Esophagus mucosa (tissue), 1 donor: ENCODE data around the gene HMCES. TPM values are rescaled to one million over a fixed set of nuclear protein-coding genes. Genes with fewer than 3 reads are reported as not detected.
"Not testable (repeated sequence)": the region's sequence is repeated elsewhere in the genome, so short reads cannot be mapped to it uniquely, and the experiment has no call there.

Experiments
- ATAC-seq: fragments of 200-7000 bp; cut with Tn5 transposase; one replicate; pipeline ENCODE4 v1.9.1; 2020
- total RNA-seq: library from RNA; stranded (reverse); gene quantifications from one replicate; pipeline ENCODE4 v1.2.4, GENCODE V29; 2023
- donor health status: DM: yes; HTN: yes; CAD: no.

Gene HMCES
- total RNA-seq, 1 donor from 2014 or later, result 37.2 TPM

DNA sequence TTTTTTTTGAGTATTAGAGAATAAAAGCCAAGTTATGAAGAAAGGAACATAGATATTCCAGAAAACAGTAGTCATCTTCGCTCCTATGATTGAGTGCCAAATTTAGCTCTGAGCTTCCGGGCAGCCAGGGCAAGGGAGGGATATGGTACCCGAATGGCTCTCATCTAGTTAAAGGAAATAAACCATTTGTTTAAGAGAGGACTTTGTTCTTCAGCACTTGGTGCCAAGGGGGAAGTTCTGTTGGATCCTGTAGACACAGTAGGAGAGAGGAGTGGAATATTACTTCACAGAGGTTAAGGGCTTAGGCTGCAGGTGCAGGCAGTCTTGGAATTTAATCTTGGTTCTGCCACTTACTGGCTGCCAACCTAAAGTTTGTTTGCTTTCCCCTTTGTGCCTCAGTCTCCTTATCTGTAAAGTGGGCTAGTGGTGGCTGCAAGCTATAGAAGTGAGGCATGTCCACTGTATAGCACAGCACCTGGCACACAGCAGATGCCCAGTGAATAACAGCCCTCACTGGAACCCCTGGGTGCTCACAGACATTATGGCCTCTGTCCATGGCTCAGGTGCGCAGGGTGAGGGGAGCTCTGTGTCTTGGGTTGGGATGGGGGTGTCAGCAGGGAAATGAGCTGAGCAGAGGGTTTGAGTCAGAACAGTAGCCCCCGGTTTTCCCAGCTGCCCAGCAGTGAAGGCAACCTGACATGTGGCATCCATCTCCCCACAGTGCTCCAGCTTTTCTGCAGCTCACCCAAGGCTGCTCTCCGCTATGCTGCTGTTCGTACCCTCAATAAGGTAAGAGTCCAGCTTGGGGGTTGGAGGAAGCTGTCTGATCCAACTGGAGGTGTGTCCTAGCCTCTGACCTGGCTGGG lies 18.8 kb upstream of the HMCES start:
- ATAC-seq, result no peak

DNA sequence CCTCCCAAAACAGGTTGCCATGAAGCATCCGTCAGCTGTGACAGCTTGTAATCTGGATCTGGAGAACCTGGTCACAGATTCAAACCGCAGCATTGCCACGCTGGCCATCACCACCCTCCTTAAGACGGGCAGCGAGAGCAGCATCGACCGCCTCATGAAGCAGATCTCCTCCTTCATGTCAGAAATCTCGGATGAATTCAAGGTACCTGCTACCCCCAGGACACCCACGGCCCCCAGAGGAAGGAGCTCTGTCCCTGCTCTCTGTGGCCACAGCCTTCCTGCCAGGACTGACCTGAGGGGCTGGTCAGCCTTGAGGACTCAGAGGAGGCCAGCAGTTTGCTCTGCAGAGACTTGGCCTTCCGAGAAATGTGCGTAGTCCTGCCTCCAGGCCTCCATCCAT lies 18.1 kb upstream of the HMCES start:
- no peak for ATAC-seq

DNA sequence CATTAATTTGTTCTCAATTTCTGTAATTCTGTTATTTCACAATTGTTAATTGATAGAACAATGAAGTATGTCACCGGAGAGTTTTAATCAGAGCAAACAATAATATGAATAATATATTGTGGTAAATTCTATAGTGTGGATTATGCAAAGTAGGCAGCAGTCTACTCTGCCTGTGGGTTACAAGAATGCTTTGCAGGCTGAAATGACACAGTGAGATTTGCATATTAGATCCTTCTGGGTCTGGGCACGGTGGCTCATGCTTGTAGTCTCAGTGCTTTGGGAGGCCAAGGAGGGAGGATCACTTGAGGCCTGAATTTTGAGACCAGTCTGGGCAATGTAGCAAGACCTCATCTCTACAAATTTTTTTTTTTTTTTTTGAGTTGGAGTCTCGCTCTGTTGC lies 16.8 kb upstream of the HMCES start:
- no peak for ATAC-seq

DNA sequence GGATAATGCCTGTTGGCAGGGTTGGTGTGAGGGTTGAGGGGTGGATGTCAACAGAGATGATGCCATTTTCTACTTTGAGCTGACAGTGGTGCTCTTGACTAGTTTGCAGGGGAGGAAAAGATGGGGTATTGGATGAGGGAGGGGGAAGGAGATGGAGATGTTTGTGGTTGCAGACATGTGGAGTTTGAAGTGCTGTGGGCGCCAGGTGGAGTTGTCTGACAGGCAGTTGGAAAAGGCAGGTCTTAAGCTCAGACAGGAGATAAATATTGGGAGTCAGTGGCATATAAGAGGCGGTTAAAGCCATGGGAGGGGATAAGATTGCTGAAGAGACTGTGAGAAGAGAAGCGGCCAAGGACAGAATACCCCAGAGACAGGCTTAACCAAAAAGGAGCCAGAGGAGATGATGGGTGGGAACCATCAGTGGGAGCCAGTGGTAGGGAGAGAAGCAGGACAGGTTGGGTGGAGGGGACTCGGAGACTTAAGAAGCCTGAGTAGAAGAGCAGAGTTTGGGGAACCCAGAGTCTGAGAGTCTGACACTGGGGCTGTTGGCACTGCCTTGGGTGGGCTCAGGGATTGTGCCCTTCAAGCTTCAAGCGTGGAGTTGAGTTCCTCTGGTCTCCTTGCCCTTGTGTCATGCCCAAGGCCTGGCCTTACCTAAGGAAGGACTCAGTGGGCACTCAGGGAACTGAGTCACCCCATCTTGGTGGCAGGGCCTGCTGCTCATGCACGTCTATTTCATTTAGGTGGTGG lies 15.3 kb upstream of the HMCES start:
- ATAC-seq, result no peak

DNA sequence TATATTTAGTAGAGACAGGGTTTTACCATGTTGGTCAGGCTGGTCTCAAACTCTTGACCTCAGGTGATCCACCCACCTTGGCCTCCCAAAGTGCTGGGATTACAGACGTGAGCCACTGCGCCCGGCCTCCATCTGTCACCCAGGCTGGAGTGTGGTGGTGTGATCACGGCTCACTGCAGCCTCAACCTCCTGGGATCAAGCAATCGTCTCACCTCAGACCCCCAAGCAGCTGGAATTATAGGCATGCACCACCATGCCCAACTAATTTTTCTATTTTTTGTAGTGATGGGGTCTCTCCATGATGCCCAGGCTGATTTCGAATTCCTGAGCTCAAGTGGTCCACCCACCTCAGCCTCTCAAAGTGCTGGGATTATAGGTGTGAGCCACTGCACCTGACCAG lies 13.7 kb upstream of the HMCES start:
- ATAC-seq, result not testable (repeated sequence)

DNA sequence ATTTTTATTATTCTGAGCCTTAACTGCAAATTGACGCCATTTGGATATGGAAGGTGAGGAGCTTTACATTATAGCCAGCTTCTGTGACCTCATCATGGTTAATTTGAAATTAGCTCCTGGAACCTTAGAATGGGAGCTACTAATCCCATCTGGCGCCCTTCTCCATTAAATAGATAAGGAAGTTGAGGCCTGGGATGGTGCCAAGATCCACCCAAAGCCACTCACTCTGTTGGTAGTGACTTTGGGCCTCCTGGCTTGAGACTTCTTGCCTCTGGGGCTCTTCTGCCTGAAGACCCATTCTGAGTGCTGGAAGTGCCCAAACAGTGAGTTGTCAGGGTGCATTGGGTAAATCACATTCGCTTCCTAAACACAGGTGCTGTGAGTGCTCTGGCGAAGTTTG lies 12.0 kb upstream of the HMCES start:
- no peak for ATAC-seq

DNA sequence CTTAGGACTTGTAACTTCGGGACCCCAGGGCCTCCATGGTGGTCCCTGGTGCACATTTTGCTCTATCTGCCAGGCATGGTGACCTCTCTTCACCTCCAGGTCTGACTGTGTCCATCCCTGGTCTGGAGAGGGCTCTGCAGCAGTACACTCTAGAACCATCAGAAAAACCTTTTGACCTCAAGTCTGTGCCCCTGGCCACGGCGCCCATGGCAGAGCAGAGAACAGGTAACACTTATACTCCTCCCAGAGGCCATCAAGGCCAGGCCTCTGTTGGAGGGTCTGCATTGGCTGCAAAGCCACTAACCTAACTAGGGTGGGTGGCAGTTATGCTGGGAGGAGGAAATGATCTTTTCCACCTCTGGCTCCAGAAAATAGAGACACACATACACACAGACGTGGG lies 10.3 kb upstream of the HMCES start:
- ATAC-seq, result no peak

DNA sequence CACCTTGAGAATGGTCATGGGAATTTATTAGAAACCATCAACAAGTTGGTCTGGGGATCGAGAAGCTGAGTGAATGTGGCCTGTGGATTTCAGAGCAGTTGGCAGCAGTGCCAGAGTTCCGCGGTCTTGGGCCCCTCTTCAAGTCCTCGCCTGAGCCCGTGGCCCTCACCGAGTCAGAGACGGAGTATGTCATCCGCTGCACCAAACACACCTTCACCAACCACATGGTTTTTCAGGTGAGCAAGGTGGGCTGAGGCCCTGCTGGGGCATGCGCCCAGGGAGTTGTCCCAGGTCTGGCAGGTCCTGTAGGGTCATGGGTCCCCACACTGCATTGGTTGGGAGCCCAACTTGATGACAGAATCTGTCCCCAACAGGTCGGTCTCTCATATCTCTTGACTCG lies 7.0 kb upstream of the HMCES start:
- no peak for ATAC-seq

DNA sequence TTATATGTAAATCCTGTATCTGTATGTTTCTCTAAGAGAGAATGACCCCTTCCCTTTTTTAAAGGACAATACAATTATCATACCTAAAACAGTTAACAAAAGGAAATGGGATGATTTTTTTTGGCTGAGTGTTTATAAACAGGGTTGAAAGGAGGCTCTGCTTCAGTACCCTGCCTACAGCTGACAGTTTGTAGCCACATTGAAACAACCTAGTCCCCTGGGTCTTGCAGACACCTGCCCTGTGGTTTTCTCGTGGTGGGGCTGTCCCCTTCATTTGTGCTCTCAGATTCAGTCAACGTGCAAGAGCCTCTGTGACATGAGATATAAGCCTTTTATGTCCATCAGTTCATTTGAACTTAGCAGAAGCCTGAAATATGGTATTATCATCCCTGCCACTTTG lies 2.3 kb upstream of the HMCES start:
- no peak for ATAC-seq

DNA sequence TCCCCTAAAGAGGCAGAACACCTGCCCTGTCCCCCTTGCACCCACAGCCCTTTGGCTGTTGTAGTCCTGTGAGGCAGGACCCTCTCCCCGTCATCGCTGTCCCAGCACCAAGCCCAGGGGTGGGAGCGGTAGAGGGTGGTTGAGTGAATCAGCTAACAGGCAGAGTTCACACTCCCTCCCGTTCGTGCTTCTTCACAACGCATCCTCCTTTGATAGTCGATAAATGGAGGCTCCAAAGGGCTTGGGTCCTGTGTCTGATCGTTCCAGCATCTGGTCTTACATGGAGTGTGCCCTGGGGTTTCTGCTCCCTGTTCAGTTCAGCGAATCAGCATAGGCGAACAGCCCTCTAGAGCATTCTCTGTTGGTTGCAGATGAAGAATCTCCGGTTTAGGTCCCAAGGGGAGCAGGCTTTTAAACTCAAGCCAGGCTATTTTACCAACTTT lies 820 bp upstream of the HMCES start:
- ATAC-seq, result no peak

DNA sequence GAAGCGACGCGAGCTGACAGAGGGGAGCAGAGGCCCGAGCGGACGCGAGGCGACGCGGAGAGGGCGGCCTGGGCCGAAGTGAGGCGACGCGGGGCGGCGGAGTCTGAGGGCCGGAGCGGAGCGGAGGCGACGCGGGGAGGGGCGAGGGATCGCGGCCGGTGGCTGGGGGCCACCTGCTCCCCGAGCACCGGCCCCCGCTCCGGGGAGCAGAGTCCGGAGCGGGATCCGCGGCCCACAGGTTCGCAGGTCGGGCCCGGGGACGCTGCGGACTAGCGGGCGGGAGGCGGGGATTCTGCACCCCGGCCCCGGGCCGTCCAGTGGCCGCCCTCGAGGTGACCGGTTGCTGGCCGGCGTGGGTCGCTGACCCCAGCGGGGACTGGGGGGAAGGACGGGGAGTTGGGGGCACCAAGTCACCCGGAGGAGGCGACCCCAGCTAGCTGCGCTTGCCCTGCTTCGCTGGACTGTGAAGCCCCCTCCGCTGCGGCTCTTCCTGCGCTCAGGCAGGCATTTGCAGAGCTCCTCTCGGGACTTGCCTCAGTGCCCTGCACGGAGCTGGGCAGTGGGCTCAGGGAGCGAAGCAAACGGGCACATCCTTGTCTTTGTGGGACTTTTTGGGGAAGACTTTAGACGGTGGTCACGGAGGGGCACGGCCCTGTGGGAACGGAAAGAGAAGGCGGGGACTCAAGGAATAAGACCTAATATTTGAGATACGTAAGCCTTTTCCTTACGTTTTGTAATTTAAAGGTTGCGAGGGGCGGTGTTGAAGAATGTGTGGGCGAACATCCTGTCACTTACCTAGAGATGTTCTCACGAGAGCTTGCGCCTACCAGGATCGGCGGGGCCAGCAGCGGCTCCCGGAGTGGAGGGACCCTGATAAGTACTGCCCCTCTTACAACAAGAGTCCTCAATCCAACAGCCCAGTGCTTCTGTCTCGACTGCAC lies 566 bp downstream of the HMCES start:
- peak; percentile 38 for ATAC-seq

DNA sequence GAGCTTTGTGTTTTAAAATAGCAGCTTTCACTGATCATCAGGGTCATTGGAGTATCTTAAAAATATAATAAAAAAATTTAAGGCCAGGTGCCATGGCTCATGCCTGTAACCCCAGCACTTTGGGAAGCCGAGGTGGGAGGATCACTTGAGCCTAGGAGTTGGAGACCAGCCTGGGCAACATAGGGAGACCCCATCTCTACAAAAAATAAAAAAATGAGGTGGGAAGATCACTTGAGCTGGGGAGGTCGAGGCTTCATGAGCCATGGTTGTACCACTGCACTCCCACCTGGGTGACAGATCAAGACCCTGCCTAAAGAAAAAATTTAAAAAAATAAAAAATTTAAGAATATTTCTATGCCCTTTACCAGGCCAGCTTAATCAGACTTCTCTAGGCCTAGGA lies 1.5 kb downstream of the HMCES start:
- no peak for ATAC-seq

DNA sequence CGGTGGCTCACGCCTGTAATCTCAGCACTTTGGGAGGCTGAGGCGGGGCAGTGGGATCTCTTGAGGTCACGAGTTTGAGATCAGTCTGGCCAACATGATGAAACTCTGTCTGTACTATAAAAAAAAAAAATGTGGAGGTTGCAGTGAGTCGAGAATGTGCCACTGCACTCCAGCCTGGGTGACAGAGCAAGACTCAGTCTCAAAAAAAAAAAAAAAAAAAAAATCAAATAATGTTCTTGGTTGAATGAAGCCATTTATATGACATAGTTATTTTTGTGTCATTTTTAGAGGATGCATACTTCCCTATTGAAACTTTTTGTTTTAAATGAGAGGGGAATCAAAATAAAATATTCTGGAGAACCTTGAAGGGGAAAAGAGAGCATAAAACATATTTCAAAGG lies 3.1 kb downstream of the HMCES start:
- ATAC-seq, result no peak

DNA sequence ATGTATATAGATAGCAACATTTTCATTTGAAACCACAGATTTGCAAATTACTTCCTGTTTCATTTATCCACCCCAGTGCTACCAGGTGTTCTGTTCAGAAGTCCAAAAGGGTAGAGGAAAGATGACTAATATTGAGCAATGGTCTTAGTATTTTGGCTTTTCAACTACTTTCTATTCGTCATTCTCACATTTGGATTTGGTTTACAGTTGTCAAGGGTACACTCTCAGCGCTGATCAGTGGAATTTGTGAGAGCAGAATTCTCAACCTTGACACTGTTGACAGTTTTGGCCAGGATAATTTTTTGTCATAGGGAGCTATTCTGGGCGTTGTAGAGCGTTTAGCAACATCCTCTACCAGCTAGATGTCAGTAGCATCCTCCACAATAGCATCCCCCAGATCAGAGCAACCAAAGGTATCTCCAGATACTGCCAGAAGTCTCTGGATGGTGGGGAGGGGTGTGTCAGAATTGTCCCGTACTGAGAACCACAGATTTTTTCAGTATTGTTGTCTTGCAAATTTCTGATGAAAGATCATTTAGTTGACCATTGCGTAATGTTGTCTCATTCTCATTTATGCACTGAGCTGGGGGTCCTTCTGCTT lies 4.2 kb downstream of the HMCES start:
- ATAC-seq, result no peak

DNA sequence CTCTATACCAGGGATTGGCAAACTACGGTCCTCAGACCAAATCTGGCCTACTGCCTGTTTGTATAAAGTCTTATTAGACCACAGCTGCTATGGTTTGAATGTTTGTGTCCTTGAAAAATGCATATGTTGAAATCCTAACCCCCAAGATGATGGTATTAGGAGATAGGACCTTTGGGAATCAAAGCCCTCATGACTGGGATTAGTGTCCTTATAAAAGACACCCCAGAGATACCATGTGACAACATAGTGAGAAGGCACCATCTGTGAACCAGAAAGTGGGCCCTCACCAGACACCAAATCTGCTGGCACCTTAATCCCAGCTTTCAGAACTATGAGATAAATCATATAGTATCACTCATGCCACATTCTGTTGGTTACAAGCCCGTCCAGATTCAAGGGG lies 7.4 kb downstream of the HMCES start:
- ATAC-seq, result no peak

DNA sequence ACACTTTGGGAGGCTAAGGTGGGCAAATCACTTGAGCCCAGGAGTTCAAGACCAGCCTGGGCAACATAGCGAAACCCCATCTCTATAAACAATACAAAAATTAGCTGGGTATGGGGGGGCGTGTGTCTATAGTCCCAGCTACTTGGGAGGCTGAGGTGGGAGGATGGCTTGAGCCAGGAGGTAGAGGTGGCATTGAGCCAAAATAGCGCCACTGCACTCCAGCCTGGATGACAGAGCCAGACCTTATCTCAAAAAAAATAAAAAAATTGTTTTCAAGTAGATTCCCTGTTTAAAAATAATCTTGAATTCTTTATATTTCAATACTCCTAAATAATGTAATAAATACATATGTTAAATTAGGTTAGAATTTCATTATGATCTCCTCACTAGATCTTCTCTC lies 9.8 kb downstream of the HMCES start:
- no peak for ATAC-seq

DNA sequence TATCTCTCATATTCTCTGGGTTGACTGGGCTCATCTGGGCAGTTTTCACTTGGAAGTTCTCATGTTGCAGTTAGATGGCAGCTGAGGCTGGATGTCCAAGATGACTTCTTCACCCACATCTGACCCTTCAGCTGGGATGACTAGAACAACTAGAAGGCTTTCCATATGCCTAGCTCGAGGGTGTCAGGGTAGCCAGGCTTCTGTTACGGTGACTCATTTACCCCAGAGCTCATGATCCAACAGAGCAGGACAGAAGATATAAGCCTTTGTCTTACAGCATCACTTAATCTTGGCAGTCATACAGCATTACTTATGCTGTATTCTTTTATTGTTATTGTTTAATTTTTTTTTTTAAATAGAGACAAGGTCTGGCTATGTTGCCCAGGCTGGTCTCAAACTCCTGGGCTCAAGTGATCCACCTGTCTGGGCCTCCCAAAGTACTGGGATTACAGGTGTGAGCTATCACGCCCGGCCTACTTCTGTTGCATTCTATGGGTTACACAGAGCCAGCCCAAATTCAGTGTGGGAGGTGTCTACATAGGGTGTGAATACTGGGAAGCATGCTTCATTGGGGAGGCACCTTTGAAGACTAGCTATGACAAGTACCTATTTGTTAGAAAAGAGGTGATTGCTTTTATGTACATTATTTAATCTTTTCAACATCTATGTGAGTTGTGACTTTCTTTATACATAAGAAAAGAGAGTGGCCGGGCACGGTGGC lies 10.7 kb downstream of the HMCES start:
- ATAC-seq, result peak; percentile 98

DNA sequence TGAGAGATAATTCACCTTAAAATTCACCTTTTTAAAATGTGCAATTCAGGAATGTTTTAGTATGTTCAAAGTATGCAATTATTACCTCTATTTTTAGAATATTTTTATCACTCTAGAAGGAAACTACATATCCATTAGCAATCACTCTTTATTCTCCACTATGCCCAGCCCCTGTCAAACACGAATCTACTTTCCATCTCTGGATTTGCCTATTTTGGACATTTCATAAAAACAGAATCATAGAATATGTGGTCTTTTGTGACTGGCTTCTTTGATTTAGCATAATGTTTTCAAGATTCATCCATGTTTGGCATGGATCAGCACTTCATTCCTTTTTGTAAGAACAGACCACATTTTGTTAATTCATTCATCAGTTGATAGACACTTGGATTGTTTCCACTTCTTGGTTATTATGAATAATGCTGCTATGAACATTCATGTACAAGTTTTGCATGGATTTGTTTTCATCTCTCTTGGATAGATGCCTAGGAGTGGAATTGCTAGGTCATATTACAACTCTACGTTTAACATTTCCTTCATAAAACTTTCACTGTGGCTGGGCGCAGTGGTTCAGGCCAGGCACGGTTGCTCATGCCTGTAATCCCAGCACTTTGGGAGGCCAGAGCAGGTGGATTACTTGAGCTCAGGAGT lies 12.7 kb downstream of the HMCES start:
- ATAC-seq, result peak; percentile 55

DNA sequence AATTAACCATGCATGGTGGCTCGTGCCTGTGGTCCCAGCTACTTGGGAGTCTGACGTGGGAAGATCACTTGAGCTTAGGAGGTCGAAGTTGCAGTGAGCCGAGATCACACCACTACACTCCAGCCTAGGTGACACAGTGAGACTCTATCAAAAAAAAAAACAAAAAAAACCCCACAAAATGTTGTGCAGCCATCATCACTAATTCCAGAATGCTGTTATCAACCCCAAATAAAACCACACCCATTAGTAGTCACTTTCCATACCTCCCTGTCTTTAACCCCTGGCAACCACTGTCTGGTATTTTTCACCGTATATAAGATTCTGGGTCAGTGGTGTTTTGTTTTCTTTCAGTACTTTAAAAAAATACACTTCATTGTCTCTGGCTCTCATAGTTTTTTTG lies 16.6 kb downstream of the HMCES start:
- ATAC-seq, result no peak

DNA sequence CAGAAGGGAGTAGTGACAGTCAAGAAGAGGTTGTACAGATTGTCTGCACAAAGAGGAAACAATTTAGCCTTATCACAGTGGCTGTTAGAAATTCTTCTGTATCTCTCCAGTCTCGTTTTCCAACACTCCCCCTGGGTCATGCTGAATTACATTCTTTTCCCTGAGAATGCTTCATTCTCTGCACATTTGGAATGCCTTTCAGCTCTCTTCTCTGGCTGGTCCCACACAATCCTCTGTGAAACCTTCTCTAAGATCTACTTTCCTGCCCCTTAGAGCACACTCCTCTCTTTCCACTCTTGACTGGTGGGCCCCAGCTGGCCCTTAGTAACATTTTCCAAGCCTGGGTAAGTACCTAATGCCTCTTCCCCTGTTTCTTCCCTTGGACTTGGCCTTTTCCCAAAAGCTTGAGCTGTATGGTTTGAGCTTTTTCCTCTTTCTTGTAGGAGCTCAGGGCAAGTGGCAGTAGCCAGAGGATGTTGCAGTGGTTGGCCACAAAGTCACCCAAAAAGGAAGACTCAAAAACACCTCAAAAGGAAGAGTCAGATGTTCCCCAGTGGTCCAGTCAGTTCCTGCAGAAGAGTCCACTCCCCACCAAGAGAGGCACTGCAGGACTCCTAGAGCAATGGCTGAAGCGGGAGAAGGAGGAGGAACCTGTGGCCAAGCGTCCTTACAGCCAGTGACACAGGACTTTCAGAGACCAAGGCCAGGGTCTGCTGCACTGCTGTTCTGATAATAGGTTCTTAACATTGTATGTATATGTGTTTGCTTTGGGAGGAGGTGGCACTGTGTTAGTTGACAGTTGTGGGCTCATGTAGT lies 25.7 kb downstream of the HMCES start:
- no peak for ATAC-seq

DNA sequence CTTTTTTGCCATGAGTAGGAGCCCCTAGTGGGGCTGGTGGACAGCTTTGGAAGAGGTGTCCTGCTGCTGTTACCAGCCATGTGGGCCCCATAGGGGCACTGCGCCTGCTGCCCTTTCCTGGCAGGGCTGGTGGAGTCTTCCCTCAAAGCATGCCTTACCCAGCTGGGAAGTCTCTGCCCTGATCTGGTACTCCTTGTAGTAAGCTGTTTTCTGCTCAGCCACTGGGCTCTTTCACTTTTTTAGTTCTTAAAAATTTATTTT lies 26.2 kb downstream of the HMCES start:
- no peak for ATAC-seq
